Lung (tissue), 12 donors: ENCODE results near the gene POLR2L. TPM values are rescaled to one million over a fixed set of nuclear protein-coding genes. Genes with fewer than 3 reads are reported as not detected.

Experiments
- ATAC-seq: fragments of 200-7000 bp; cut with Tn5 transposase; one replicate; pipeline ENCODE4 v1.9.1; 2020; ENCODE audit warnings: moderate number of reproducible peaks; ENCODE audit not compliant: insufficient read depth, low FRiP score
- DNase-seq, 3 donors: peaks; one replicate each; pipeline ENCODE4 v3.0.0-alpha.2; 2013 to 2017
- H3K27ac ChIP-seq, 2 donors: one replicate each; pipeline ENCODE4 v1.5.1; 2013; ENCODE audit warnings: mild to moderate bottlenecking in 2 of 2, moderate library complexity in 2 of 2, control low read depth in 1 of 2, inconsistent platforms in 1 of 2, low read depth in 1 of 2, low read length in 1 of 2
- H3K27me3 ChIP-seq, 3 donors: one replicate each; pipeline ENCODE4 v1.5.1; 2013; ENCODE audit warnings: low read length in 2 of 3; ENCODE audit not compliant: control insufficient read depth in 3 of 3, insufficient read depth in 3 of 3
- H3K36me3 ChIP-seq, 4 donors: one replicate each; pipeline ENCODE4 v1.5.1; 2013; ENCODE audit warnings: low read length in 4 of 4, mild to moderate bottlenecking in 1 of 4, moderate library complexity in 1 of 4; ENCODE audit not compliant: control insufficient read depth in 4 of 4, insufficient read depth in 4 of 4
- H3K4me1 ChIP-seq, 5 donors: one replicate each; pipeline ENCODE4 v1.5.1; 2013; ENCODE audit warnings: low read length in 5 of 5, mild to moderate bottlenecking in 2 of 5, moderate library complexity in 1 of 5; ENCODE audit not compliant: control insufficient read depth in 5 of 5, insufficient read depth in 5 of 5
- H3K4me3 ChIP-seq: one replicate; pipeline ENCODE4 v1.5.1; 2013; ENCODE audit warnings: mild to moderate bottlenecking, control low read depth, moderate library complexity
- H3K9ac ChIP-seq, 2 donors: one replicate each; pipeline ENCODE4 v1.5.1; 2013; ENCODE audit warnings: low read length in 2 of 2, control low read depth in 1 of 2; ENCODE audit not compliant: insufficient read depth in 1 of 2
- H3K9me3 ChIP-seq, 4 donors: one replicate each; pipeline ENCODE4 v1.5.1; 2013; ENCODE audit warnings: low read length in 3 of 4, mild to moderate bottlenecking in 1 of 4, moderate library complexity in 1 of 4; ENCODE audit not compliant: control insufficient read depth in 4 of 4, insufficient read depth in 3 of 4
- CTCF ChIP-seq: IDR thresholded peaks from 2 replicates; pipeline ENCODE4 v1.5.1; 2012; ENCODE audit warnings: mild to moderate bottlenecking; ENCODE audit errors: control extremely low read depth, extremely low read depth
- WGBS, 2 donors: extraction: QIAGEN DNeasy Blood & Tissue Kit; methylation state at CpG; one replicate each; pipeline ENCODE4 v1.1.7; 2013; 5-methylcytosine and 5-hydroxymethylcytosine counted together
- polyA plus RNA-seq, 2 donors: library from polyadenylated mRNA; stranded (reverse); fragments of 200-250 nt; gene quantifications; one replicate each; pipeline ENCODE4 v1.2.1, GENCODE V29; 2013
- total RNA-seq, 2 donors: library from RNA; depleted of rRNA in 1 of 2; stranded (reverse); fragments of >200 nt in 1 of 2; gene quantifications; one replicate each; pipeline ENCODE4 v1.2.1, GENCODE V29; 2014 to 2021
- donor health status: control.
- donor health status: control.
- donor health status: Bipolar disorder and iron deficiency.
- donor health status: healthy.
- donor health status: DM: yes; HTN: yes; CAD: no.

The POLR2L gene
- total and polyA plus RNA-seq, 4 donors = 144 to 183 (median 167) TPM

- DNase-seq = no peak
- no peak overlapping the region for H3K4me3 ChIP-seq
- H3K4me1 ChIP-seq = peaks cover 2 to 23% (median 5%) of the 10 kb centered on the region in 5 donors
- no peak for ATAC-seq
- peaks cover 0 to 29% (median 9%) of the 10 kb centered on the region in 4 donors for H3K36me3 ChIP-seq
- H3K27ac ChIP-seq = no peak overlapping the region
- WGBS, 2 donors = 82 to 84% methylated on average over 11 of the region's 11 CpGs
- TF ChIP-seq CTCF = no peak
- no peak overlapping the region for H3K9ac ChIP-seq
- no peaks in the 10 kb centered on the region for H3K27me3 ChIP-seq
- H3K9me3 ChIP-seq = no peaks in the 10 kb centered on the region
Observed at GRCh38 chr11:816433-816779, 25.9 kb downstream of the POLR2L start.

- DNase-seq (no peak), ATAC-seq (no peak)
- peaks cover 0 to 31% (median 12%) of the 10 kb centered on the region in 4 donors for H3K36me3 ChIP-seq
- H3K27me3 ChIP-seq = no peaks in the 10 kb centered on the region
- no peak overlapping the region for H3K27ac ChIP-seq
- no peak overlapping the region for H3K4me3 ChIP-seq
- peaks cover 4 to 23% (median 8%) of the 10 kb centered on the region in 5 donors for H3K4me1 ChIP-seq
- no peak overlapping the region for H3K9ac ChIP-seq
- TF ChIP-seq CTCF = no peak
- H3K9me3 ChIP-seq = no peaks in the 10 kb centered on the region
- WGBS, 2 donors = 91 to 92% methylated on average over 10 to 11 of the region's 11 CpGs
Observed at GRCh38 chr11:815675-816432, 26.5 kb downstream of the POLR2L start.

- DNase-seq = no peak
- ATAC-seq = no peak
- WGBS, 2 donors = 78 to 83% methylated on average over 9 of the region's 9 CpGs
- H3K9me3 ChIP-seq = no peaks in the 10 kb centered on the region
- no peaks in the 10 kb centered on the region for H3K27me3 ChIP-seq
- TF ChIP-seq CTCF = no peak
- H3K27ac ChIP-seq = no peak overlapping the region
- no peak overlapping the region for H3K9ac ChIP-seq
- H3K4me1 ChIP-seq = peaks cover 3 to 19% (median 6%) of the 10 kb centered on the region in 5 donors
- no peak overlapping the region for H3K4me3 ChIP-seq
- H3K36me3 ChIP-seq = peaks cover 0 to 31% (median 14%) of the 10 kb centered on the region in 4 donors
Observed at GRCh38 chr11:813456-814096, 28.8 kb downstream of the POLR2L start.
